HepG2 (cell line): ENCODE measurements around the gene MCAT. TPM values are rescaled to one million over a fixed set of nuclear protein-coding genes. Genes with fewer than 3 reads are reported as not detected.

Source experiments
- DMAP1 ChIP-seq: IDR thresholded peaks from 2 replicates; pipeline ENCODE4 v1.6.1; 2016
- HCFC1 ChIP-seq: fragments of 150-350 bp; IDR thresholded peaks from 2 replicates; pipeline ENCODE4 v1.6.1; 2014; ENCODE audit warnings: low read depth, low read length
- HOXD1 ChIP-seq: sonication (generic); formaldehyde crosslinking; IDR thresholded peaks from 2 replicates; pipeline ENCODE4 v1.5.0; 2020; ENCODE audit warnings: missing genetic modification reagents
- MEIS2 ChIP-seq: sonication (generic); formaldehyde crosslinking; IDR thresholded peaks from 2 replicates; pipeline ENCODE4 v1.9.0; 2021; ENCODE audit warnings: mild to moderate bottlenecking, missing genetic modification reagents
- NR0B2 ChIP-seq: sonication (generic); formaldehyde crosslinking; IDR thresholded peaks from 2 replicates; pipeline ENCODE4 v1.4.0; 2020; ENCODE audit warnings: mild to moderate bottlenecking, missing genetic modification reagents
- PITX1 ChIP-seq: sonication (generic); formaldehyde crosslinking; IDR thresholded peaks from 2 replicates; pipeline ENCODE4 v1.5.1; 2020; ENCODE audit warnings: mild to moderate bottlenecking, missing genetic modification reagents
- RNF2 ChIP-seq: fragments of 450-650 bp; conservative IDR thresholded peaks from 2 replicates; pipeline ENCODE4 v1.6.1; 2016; ENCODE audit warnings: low read depth
- ZNF101 ChIP-seq: sonication (generic); formaldehyde crosslinking; IDR thresholded peaks from 2 replicates; pipeline ENCODE4 v1.4.0; 2020; ENCODE audit warnings: mild to moderate bottlenecking, low read depth, missing genetic modification reagents, borderline replicate concordance
- ZNF550 ChIP-seq: sonication (generic); formaldehyde crosslinking; IDR thresholded peaks from 2 replicates; pipeline ENCODE4 v1.4.0; 2020; ENCODE audit warnings: mild to moderate bottlenecking, missing genetic modification reagents, borderline replicate concordance
- ZNF670 ChIP-seq: sonication (generic); formaldehyde crosslinking; IDR thresholded peaks from 2 replicates; pipeline ENCODE4 v1.8.0; 2022; ENCODE audit warnings: mild to moderate bottlenecking, missing genetic modification reagents, borderline replicate concordance
- polyA plus RNA-seq, 8 experiments: library from polyadenylated mRNA; depleted of rRNA in 3 of 8; stranded (reverse) in 7 of 8; unstranded in 1 of 8; fragments of >200 nt; fragmentation: Illumina TruSeq in 4 of 8; extraction: Trizol in 4 of 8; gene quantifications; 2 replicates each; pipeline versions ENCODE4 v1.2.1 to v1.2.3, GENCODE V29; 2011 to 2016; ENCODE audit warnings: low read depth in 4 of 8, missing spikeins in 1 of 8, mixed read lengths in 1 of 8; ENCODE audit not compliant: insufficient read depth in 1 of 8
- total RNA-seq, 5 experiments: library from RNA; depleted of rRNA; stranded (reverse); fragments of >200 nt; fragmentation: Illumina TruSeq; extraction: Trizol; gene quantifications; 2 replicates each; pipeline ENCODE4 v1.2.3, GENCODE V29; 2016; ENCODE audit warnings: low read depth in 1 of 5
- TF ChIP-seq, protein P1 (sequence below), 2 experiments: sonication (generic) in 1 of 2; formaldehyde crosslinking in 1 of 2; IDR thresholded peaks; 2 replicates each; pipeline versions ENCODE4 v1.4.0 to v1.6.1; 2016 to 2020; ENCODE audit warnings: borderline replicate concordance in 1 of 2, low read depth in 1 of 2, mild to moderate bottlenecking in 1 of 2, missing genetic modification reagents in 1 of 2
- TF ChIP-seq, protein P2 (sequence below): sonication (generic); formaldehyde crosslinking; IDR thresholded peaks from 2 replicates; pipeline ENCODE4 v1.9.0; 2021; ENCODE audit warnings: missing genetic modification reagents, borderline replicate concordance
- TF ChIP-seq, protein P3 (sequence below): sonication (generic); formaldehyde crosslinking; conservative IDR thresholded peaks from 2 replicates; pipeline ENCODE4 v1.8.0; 2022; ENCODE audit warnings: missing genetic modification reagents
- TF ChIP-seq, protein P4 (sequence below): sonication (generic); formaldehyde crosslinking; IDR thresholded peaks from 2 replicates; pipeline ENCODE4 v1.9.0; 2021; ENCODE audit warnings: missing genetic modification reagents, mild to moderate bottlenecking, borderline replicate concordance
- TF ChIP-seq, protein P5 (sequence below): sonication (generic); formaldehyde crosslinking; IDR thresholded peaks from 2 replicates; pipeline ENCODE4 v1.4.0; 2020; ENCODE audit warnings: missing genetic modification reagents, mild to moderate bottlenecking, borderline replicate concordance

MCAT gene
- total and polyA plus RNA-seq, 2 of the 13 experiments (the other 11 are each of a cell fraction or from before 2014, with no cell fraction given), result 9.3 to 16.7 TPM

DNA sequence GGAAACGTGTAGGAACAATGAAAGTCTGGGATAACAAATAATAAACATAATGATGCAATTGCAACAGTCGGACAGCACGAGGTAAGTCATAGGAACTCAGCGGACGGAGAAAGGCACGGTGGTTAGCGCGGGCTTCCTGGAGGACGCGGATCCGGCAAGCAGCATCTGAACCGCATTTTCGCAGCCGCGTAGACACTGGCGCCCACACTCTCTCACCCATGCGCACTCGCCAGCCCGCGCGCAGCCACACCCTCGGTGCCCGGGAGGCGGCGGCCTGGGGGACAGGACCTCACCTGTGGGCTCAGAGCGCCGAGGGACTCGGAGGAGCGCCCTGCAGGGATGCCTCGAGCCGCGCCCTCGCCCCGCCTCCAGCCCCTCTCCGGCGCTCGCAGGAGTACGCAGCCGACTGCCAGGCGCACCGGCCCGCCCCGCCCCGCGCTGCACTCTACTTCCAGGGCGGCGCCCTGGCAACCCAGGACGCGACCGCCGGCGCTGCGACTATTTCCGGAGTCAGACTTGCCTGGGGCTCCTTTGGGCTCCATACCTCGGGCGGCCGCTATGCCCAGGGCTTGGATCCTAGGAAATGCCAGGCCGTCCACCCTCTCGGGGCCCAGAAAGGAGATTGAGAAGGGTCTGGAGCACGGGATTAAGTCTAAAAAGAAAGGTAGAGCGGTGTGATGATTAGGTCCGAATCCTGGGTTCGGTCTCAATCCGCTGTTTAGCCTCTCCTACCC is 54.0 kb downstream of the MCAT start, which contains the start of gene TTLL1 (continued):
- TF ChIP-seq, protein P1, sequence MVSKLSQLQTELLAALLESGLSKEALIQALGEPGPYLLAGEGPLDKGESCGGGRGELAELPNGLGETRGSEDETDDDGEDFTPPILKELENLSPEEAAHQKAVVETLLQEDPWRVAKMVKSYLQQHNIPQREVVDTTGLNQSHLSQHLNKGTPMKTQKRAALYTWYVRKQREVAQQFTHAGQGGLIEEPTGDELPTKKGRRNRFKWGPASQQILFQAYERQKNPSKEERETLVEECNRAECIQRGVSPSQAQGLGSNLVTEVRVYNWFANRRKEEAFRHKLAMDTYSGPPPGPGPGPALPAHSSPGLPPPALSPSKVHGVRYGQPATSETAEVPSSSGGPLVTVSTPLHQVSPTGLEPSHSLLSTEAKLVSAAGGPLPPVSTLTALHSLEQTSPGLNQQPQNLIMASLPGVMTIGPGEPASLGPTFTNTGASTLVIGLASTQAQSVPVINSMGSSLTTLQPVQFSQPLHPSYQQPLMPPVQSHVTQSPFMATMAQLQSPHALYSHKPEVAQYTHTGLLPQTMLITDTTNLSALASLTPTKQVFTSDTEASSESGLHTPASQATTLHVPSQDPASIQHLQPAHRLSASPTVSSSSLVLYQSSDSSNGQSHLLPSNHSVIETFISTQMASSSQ (IDR thresholded peaks at IDR 0.05; ENCODE audit: low read depth), result no peak
- TF ChIP-seq, protein P1 (CRISPR knock-in tag; IDR thresholded peaks at IDR 0.05; ENCODE audit: borderline replicate concordance), result no peak
- TF ChIP-seq HCFC1, result peak; percentile 71
- TF ChIP-seq, protein P2, sequence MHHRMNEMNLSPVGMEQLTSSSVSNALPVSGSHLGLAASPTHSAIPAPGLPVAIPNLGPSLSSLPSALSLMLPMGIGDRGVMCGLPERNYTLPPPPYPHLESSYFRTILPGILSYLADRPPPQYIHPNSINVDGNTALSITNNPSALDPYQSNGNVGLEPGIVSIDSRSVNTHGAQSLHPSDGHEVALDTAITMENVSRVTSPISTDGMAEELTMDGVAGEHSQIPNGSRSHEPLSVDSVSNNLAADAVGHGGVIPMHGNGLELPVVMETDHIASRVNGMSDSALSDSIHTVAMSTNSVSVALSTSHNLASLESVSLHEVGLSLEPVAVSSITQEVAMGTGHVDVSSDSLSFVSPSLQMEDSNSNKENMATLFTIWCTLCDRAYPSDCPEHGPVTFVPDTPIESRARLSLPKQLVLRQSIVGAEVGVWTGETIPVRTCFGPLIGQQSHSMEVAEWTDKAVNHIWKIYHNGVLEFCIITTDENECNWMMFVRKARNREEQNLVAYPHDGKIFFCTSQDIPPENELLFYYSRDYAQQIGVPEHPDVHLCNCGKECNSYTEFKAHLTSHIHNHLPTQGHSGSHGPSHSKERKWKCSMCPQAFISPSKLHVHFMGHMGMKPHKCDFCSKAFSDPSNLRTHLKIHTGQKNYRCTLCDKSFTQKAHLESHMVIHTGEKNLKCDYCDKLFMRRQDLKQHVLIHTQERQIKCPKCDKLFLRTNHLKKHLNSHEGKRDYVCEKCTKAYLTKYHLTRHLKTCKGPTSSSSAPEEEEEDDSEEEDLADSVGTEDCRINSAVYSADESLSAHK, result no peak
- TF ChIP-seq DMAP1 (CRISPR knock-in tag), result peak; percentile 71; the same call in 1 of the 2 replicates
- peak; percentile 53; the same call in 1 of the 2 replicates for TF ChIP-seq MEIS2 (CRISPR knock-in tag)
- TF ChIP-seq, protein P3, sequence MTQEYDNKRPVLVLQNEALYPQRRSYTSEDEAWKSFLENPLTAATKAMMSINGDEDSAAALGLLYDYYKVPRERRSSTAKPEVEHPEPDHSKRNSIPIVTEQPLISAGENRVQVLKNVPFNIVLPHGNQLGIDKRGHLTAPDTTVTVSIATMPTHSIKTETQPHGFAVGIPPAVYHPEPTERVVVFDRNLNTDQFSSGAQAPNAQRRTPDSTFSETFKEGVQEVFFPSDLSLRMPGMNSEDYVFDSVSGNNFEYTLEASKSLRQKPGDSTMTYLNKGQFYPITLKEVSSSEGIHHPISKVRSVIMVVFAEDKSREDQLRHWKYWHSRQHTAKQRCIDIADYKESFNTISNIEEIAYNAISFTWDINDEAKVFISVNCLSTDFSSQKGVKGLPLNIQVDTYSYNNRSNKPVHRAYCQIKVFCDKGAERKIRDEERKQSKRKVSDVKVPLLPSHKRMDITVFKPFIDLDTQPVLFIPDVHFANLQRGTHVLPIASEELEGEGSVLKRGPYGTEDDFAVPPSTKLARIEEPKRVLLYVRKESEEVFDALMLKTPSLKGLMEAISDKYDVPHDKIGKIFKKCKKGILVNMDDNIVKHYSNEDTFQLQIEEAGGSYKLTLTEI (CRISPR knock-in tag), result no peak
- no peak; the same call in 1 of the 2 replicates for TF ChIP-seq RNF2
- TF ChIP-seq ZNF670 (CRISPR knock-in tag), result no peak
- TF ChIP-seq, protein P4, sequence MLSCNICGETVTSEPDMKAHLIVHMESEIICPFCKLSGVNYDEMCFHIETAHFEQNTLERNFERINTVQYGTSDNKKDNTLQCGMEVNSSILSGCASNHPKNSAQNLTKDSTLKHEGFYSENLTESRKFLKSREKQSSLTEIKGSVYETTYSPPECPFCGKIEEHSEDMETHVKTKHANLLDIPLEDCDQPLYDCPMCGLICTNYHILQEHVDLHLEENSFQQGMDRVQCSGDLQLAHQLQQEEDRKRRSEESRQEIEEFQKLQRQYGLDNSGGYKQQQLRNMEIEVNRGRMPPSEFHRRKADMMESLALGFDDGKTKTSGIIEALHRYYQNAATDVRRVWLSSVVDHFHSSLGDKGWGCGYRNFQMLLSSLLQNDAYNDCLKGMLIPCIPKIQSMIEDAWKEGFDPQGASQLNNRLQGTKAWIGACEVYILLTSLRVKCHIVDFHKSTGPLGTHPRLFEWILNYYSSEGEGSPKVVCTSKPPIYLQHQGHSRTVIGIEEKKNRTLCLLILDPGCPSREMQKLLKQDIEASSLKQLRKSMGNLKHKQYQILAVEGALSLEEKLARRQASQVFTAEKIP (CRISPR knock-in tag), result no peak
- no peak for TF ChIP-seq PITX1 (CRISPR knock-in tag)
- TF ChIP-seq, protein P5, sequence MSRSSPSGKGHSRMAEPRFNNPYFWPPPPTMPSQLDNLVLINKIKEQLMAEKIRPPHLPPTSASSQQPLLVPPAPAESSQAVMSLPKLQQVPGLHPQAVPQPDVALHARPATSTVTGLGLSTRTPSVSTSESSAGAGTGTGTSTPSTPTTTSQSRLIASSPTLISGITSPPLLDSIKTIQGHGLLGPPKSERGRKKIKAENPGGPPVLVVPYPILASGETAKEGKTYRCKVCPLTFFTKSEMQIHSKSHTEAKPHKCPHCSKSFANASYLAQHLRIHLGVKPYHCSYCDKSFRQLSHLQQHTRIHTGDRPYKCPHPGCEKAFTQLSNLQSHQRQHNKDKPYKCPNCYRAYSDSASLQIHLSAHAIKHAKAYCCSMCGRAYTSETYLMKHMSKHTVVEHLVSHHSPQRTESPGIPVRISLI (CRISPR knock-in tag), result no peak; the same call in 1 of the 2 replicates
- TF ChIP-seq ZNF101 (CRISPR knock-in tag), result no peak
- TF ChIP-seq ZNF550 (CRISPR knock-in tag), result no peak
- TF ChIP-seq NR0B2 (CRISPR knock-in tag), result peak; percentile 64; the same call in 1 of the 2 replicates
- no peak for TF ChIP-seq HOXD1
